IMR-90 (cell line): ENCODE data around the gene TRABD2A. TPM values are rescaled to one million over a fixed set of nuclear protein-coding genes. Genes with fewer than 3 reads are reported as not detected.

Experiments
- ATAC-seq: fragments of 200-7000 bp; cut with Tn5 transposase; 2 replicates; pipeline ENCODE4 v1.9.1; 2020; ENCODE audit warnings: low read depth, mild to moderate bottlenecking, moderate library complexity
- BruUV-seq: library from RNA; stranded (reverse); fragments of 400-500 nt; replicated peaks from 2 replicates; lab custom pipeline; 2021; lab: Mats Ljungman, UMichigan
- CTCF ChIA-PET: fragments of 300-600 bp; formaldehyde crosslinking; extraction: SDS; loops from one replicate; lab custom pipeline; 2021; ENCODE audit warnings: antibody characterized with exemption; lab: Yijun Ruan, JAX
- POLR2A ChIA-PET: fragments of 300-600 bp; sonication (Branson Sonifier 250); formaldehyde crosslinking; loops from one replicate; lab custom pipeline; 2022; ENCODE audit warnings: antibody characterized with exemption; ENCODE audit not compliant: unreplicated experiment; lab: Charles Lee
- DNase-seq: peaks from one replicate; pipeline ENCODE4 v3.0.0; 2013
- H2AFZ ChIP-seq: replicated peaks from 2 replicates; pipeline ENCODE3; 2013; ENCODE audit warnings: low read length, mild to moderate bottlenecking; ENCODE audit not compliant: poor library complexity
- H2AK5ac ChIP-seq: 2 replicates; pipeline ENCODE4 v1.6.1; 2013; ENCODE audit warnings: low read depth, low read length, inconsistent platforms
- H2AK9ac ChIP-seq: replicated peaks from 2 replicates; pipeline ENCODE3; 2013; ENCODE audit warnings: mild to moderate bottlenecking, low read depth, low read length, moderate library complexity; ENCODE audit not compliant: poor library complexity
- H2BK120ac ChIP-seq: 2 replicates; pipeline ENCODE4 v1.6.1; 2013; ENCODE audit warnings: low read depth, low read length, inconsistent platforms
- H2BK15ac ChIP-seq: 3 replicates; pipeline ENCODE4 v1.6.1; 2013; ENCODE audit warnings: low read depth, low read length, inconsistent platforms
- H2BK20ac ChIP-seq: 2 replicates; pipeline ENCODE4 v1.6.1; 2013; ENCODE audit warnings: low read depth, mild to moderate bottlenecking, inconsistent platforms, low read length, moderate library complexity
- H2BK5ac ChIP-seq: 2 replicates; pipeline ENCODE4 v1.6.1; 2013; ENCODE audit warnings: mild to moderate bottlenecking, low read depth, low read length, inconsistent platforms; ENCODE audit not compliant: poor library complexity, severe bottlenecking
- H3K14ac ChIP-seq: replicated peaks from 2 replicates; pipeline ENCODE4 v1.6.1; 2013; ENCODE audit warnings: low read depth, low read length, inconsistent platforms
- H3K18ac ChIP-seq: 2 replicates; pipeline ENCODE4 v1.6.1; 2013; ENCODE audit warnings: low read depth, low read length, control low read depth
- H3K23ac ChIP-seq: 2 replicates; pipeline ENCODE4 v1.6.1; 2013; ENCODE audit warnings: low read depth, low read length, inconsistent platforms
- H3K27ac ChIP-seq: 2 replicates; pipeline ENCODE4 v1.5.1; 2013; ENCODE audit warnings: mild to moderate bottlenecking, control low read depth, low read length; ENCODE audit not compliant: insufficient read depth
- H3K27me3 ChIP-seq: 2 replicates; pipeline ENCODE4 v1.6.1; 2013; ENCODE audit warnings: low read length; ENCODE audit not compliant: control insufficient read depth, insufficient read depth
- H3K36me3 ChIP-seq: 2 replicates; pipeline ENCODE4 v1.6.1; 2013; ENCODE audit warnings: low read length, mixed read lengths; ENCODE audit not compliant: control insufficient read depth, insufficient read depth
- H3K4ac ChIP-seq: 2 replicates; pipeline ENCODE4 v1.6.1; 2013; ENCODE audit warnings: low read depth, low read length, inconsistent platforms
- H3K4me1 ChIP-seq: 2 replicates; pipeline ENCODE4 v1.6.1; 2013; ENCODE audit warnings: low read length, mixed read lengths; ENCODE audit not compliant: control insufficient read depth, insufficient read depth
- H3K4me2 ChIP-seq: 2 replicates; pipeline ENCODE4 v1.6.1; 2013; ENCODE audit warnings: low read depth, mild to moderate bottlenecking, control low read depth, low read length, moderate library complexity
- H3K4me3 ChIP-seq: 2 replicates; pipeline ENCODE4 v1.5.1; 2013; ENCODE audit warnings: low read depth, mild to moderate bottlenecking, control low read depth, low read length, moderate library complexity; ENCODE audit not compliant: insufficient read depth
- H3K56ac ChIP-seq: 2 replicates; pipeline ENCODE4 v1.6.1; 2013; ENCODE audit warnings: low read length, inconsistent platforms; ENCODE audit not compliant: insufficient read depth; ENCODE audit errors: extremely low read depth
- H3K79me1 ChIP-seq, 2 experiments: 2 replicates each; pipeline ENCODE4 v1.6.1; 2013; ENCODE audit warnings: low read length in 2 of 2, inconsistent platforms in 1 of 2, low read depth in 1 of 2
- H3K9ac ChIP-seq: 2 replicates; pipeline ENCODE4 v1.6.1; 2013; ENCODE audit warnings: low read depth, low read length, control low read depth
- H3K9me1 ChIP-seq: 2 replicates; pipeline ENCODE4 v1.6.1; 2013; ENCODE audit warnings: low read length, inconsistent platforms; ENCODE audit not compliant: insufficient read depth
- H3K9me3 ChIP-seq: 2 replicates; pipeline ENCODE4 v1.6.1; 2013; ENCODE audit warnings: low read length; ENCODE audit not compliant: control insufficient read depth, insufficient read depth
- H4K20me1 ChIP-seq: 2 replicates; pipeline ENCODE4 v1.6.1; 2013; ENCODE audit warnings: low read length, inconsistent platforms; ENCODE audit not compliant: insufficient read depth
- H4K5ac ChIP-seq: 2 replicates; pipeline ENCODE4 v1.6.1; 2013; ENCODE audit warnings: mild to moderate bottlenecking, low read depth, low read length, control low read depth
- H4K8ac ChIP-seq, 2 experiments: 2 replicates each; pipeline ENCODE4 v1.6.1; 2013; ENCODE audit warnings: low read depth in 2 of 2, low read length in 2 of 2, control low read depth in 1 of 2, inconsistent platforms in 1 of 2
- H4K91ac ChIP-seq: 2 replicates; pipeline ENCODE4 v1.6.1; 2013; ENCODE audit warnings: low read depth, low read length, inconsistent platforms; ENCODE audit not compliant: insufficient read depth
- BHLHE40 ChIP-seq: fragments of 150-350 bp; IDR thresholded peaks from 2 replicates; pipeline ENCODE4 v1.6.1; 2016; ENCODE audit warnings: mild to moderate bottlenecking, low read depth, low read length
- MAFK ChIP-seq: IDR thresholded peaks from 2 replicates; pipeline ENCODE4 v1.6.1; 2012; ENCODE audit warnings: low read depth, low read length, improper control_type of control experiment
- MXI1 ChIP-seq: IDR thresholded peaks from 2 replicates; pipeline ENCODE4 v1.6.1; 2012; ENCODE audit warnings: low read depth, mild to moderate bottlenecking, low read length, moderate library complexity, borderline replicate concordance
- POLR2A ChIP-seq: IDR thresholded peaks from 2 replicates; pipeline ENCODE4 v1.6.1; 2012; ENCODE audit warnings: mild to moderate bottlenecking, low read depth, low read length
- RCOR1 ChIP-seq: IDR thresholded peaks from 2 replicates; pipeline ENCODE4 v1.6.1; 2012; ENCODE audit warnings: mild to moderate bottlenecking, low read length, improper control_type of control experiment; ENCODE audit not compliant: insufficient replicate concordance
- SMC3 ChIP-seq: fragments of 150-350 bp; IDR thresholded peaks from 2 replicates; pipeline ENCODE4 v1.6.1; 2016; ENCODE audit warnings: low read depth, mild to moderate bottlenecking, antibody characterized with exemption, low read length, moderate library complexity
- WGBS, 2 experiments: methylation state at CpG; one replicate each; pipeline versions ENCODE4 v1.1.5 to v1.1.7; 2013; ENCODE audit warnings: missing lambda C conversion rate in 2 of 2; ENCODE audit not compliant: insufficient read length in 1 of 2; ENCODE audit errors: extremely low coverage in 2 of 2; 5-methylcytosine and 5-hydroxymethylcytosine counted together
- dilution Hi-C: fragments of 300-500 bp; cut with HindIII; formaldehyde crosslinking; loops from one replicate; pipeline ENCODE4 v1.14.3; 2018; ENCODE audit warnings: low sequenced_read_pairs; ENCODE audit not compliant: unreplicated experiment
- in situ Hi-C: fragments of 300-500 bp; cut with MboI; formaldehyde crosslinking; loops from 3 replicates; pipeline ENCODE4 v1.14.3; 2019; ENCODE audit warnings: low sequenced_read_pairs, inconsistent platforms, mixed read lengths
- intact Hi-C: fragments of 100-400 bp; cut with micrococcal nuclease; formaldehyde crosslinking; loops from 2 replicates; pipeline ENCODE4 v1.10.0; 2022
- polyA plus RNA-seq, 3 experiments: library from polyadenylated mRNA; depleted of rRNA; stranded (reverse); fragments of >200 nt; gene quantifications; 2 replicates each; pipeline ENCODE4 v1.2.3, GENCODE V29; 2012; ENCODE audit warnings: low replicate concordance in 1 of 3
- total RNA-seq: library from RNA; depleted of rRNA; stranded (reverse); fragments of >200 nt; gene quantifications from 2 replicates; pipeline ENCODE4 v1.2.3, GENCODE V29; 2012
- TF ChIP-seq, protein P1 (sequence below): fragments of 150-350 bp; IDR thresholded peaks from 2 replicates; pipeline ENCODE4 v1.6.1; 2017; ENCODE audit warnings: mild to moderate bottlenecking, antibody characterized with exemption, low read length, low read depth
- TF ChIP-seq, protein P2 (sequence below): conservative IDR thresholded peaks from 2 replicates; pipeline ENCODE4 v1.5.1; 2012; ENCODE audit warnings: mild to moderate bottlenecking, low read depth, low read length, improper control_type of control experiment

The TRABD2A gene
- total and polyA plus RNA-seq, 2 of the 4 experiments (the other 2 are of a cell fraction) = 17.6 to 20.3 TPM

- Histone ChIP-seq H3K27ac (peak overlapping the region; percentile 92), H4K91ac (peak overlapping the region; percentile 82), H3K4me3 (peak overlapping the region; percentile 86), H2BK5ac (peak overlapping the region; percentile 93), H2BK20ac (0 out of 2 replicates have a peak overlapping the region, but pooled peaks have one; percentile 2), H3K18ac (peak overlapping the region; percentile 56), H2AFZ (peak overlapping the region; percentile 96), H4K20me1 (peaks cover 23% of the 10 kb centered on the region), H3K9ac (peak overlapping the region; percentile 89), H4K5ac (peak overlapping the region; percentile 68), H3K9me3 (no peaks in the 10 kb centered on the region), H2BK120ac (peak overlapping the region; percentile 50), H3K27me3 (no peaks in the 10 kb centered on the region), H4K8ac (peak overlapping the region; percentile 88 to 93), H3K36me3 (peaks cover 22% of the 10 kb centered on the region), H3K9me1 (no peaks in the 10 kb centered on the region), H2BK15ac (peak overlapping the region; percentile 98), H3K4me2 (peak overlapping the region; percentile 66), H3K79me1 (peaks cover 13 to 41% of the 10 kb centered on the region in 2 experiments), H3K23ac (peak overlapping the region; percentile 97), H3K4me1 (peaks cover 2% of the 10 kb centered on the region; the same call in 1 of the 2 replicates), H3K4ac (peak overlapping the region; percentile 82), H2AK9ac (peak overlapping the region; percentile 93), H3K56ac (peak overlapping the region; percentile 84), H3K14ac (peak overlapping the region; percentile 62), H2AK5ac (peak overlapping the region; percentile 99)
- 0% methylated on average over 5 of the region's 21 CpGs; no CpG with 5 or more reads in 1 of the 2 experiments for WGBS, 2 experiments
- TF ChIP-seq MAFK (no peak), MXI1 (no peak), POLR2A (peak; percentile 48; the same call in 1 of the 2 replicates), BHLHE40 (no peak), RCOR1 (no peak), SMC3 (no peak)
- TF ChIP-seq, protein P1, sequence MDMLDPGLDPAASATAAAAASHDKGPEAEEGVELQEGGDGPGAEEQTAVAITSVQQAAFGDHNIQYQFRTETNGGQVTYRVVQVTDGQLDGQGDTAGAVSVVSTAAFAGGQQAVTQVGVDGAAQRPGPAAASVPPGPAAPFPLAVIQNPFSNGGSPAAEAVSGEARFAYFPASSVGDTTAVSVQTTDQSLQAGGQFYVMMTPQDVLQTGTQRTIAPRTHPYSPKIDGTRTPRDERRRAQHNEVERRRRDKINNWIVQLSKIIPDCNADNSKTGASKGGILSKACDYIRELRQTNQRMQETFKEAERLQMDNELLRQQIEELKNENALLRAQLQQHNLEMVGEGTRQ = no peak
- TF ChIP-seq, protein P2, sequence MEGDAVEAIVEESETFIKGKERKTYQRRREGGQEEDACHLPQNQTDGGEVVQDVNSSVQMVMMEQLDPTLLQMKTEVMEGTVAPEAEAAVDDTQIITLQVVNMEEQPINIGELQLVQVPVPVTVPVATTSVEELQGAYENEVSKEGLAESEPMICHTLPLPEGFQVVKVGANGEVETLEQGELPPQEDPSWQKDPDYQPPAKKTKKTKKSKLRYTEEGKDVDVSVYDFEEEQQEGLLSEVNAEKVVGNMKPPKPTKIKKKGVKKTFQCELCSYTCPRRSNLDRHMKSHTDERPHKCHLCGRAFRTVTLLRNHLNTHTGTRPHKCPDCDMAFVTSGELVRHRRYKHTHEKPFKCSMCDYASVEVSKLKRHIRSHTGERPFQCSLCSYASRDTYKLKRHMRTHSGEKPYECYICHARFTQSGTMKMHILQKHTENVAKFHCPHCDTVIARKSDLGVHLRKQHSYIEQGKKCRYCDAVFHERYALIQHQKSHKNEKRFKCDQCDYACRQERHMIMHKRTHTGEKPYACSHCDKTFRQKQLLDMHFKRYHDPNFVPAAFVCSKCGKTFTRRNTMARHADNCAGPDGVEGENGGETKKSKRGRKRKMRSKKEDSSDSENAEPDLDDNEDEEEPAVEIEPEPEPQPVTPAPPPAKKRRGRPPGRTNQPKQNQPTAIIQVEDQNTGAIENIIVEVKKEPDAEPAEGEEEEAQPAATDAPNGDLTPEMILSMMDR = no peak
- ATAC-seq = peak; percentile 30
- dilution Hi-C loops (no loop called here), intact Hi-C loops (loop anchor here (1.0 kb wide), 1 partner anchor 22 kb away; no protein-coding TSS in a partner anchor), in situ Hi-C loops (no loop called here)
- POLR2A ChIA-PET = interaction anchor here (0.6 to 1.5 kb wide), 3 partner anchors 13 to 16 kb away, joined by 3 to 4 read pairs (median 4); no protein-coding TSS in a partner anchor
- BruUV-seq = no TSS peak
- CTCF ChIA-PET = interaction anchor here (0.6 kb wide), 1 partner anchor 44 kb away, joined by 3 read pairs; no protein-coding TSS in a partner anchor
- DNase-seq = peak; percentile 55
These were observed 23.9 kb upstream of the TRABD2A start for GRCh38 chr2:84904717-84905174.
